Smooth muscle cell (in vitro differentiated cells): ENCODE results near the gene GAB2. TPM values are rescaled to one million over a fixed set of nuclear protein-coding genes. Genes with fewer than 3 reads are reported as not detected.

Experiments used
- DNase-seq: peaks from one replicate; lab custom pipeline; 2025; ENCODE audit not compliant: unreplicated experiment; lab: John Stamatoyannopoulos, UW
- H2AFZ ChIP-seq: fragments of 200-600 bp; sonication (generic); 2 replicates; pipeline ENCODE4 v1.6.0; 2016; ENCODE audit warnings: antibody characterized with exemption, low read depth, mild to moderate bottlenecking
- H3F3A ChIP-seq: fragments of 200-600 bp; sonication (generic); 2 replicates; pipeline ENCODE4 v1.6.0; 2017; ENCODE audit warnings: antibody characterized with exemption, low read depth
- H3K27ac ChIP-seq: fragments of 200-600 bp; sonication (generic); 2 replicates; pipeline ENCODE4 v1.5.1; 2016; ENCODE audit warnings: low read depth, mild to moderate bottlenecking
- H3K27me3 ChIP-seq: fragments of 200-600 bp; sonication (generic); 2 replicates; pipeline ENCODE4 v1.6.1; 2016; ENCODE audit warnings: low read depth, mild to moderate bottlenecking
- H3K36me3 ChIP-seq: fragments of 200-600 bp; sonication (generic); 2 replicates; pipeline ENCODE4 v1.5.1; 2016; ENCODE audit warnings: low read depth
- H3K4me1 ChIP-seq: fragments of 200-600 bp; sonication (generic); 2 replicates; pipeline ENCODE4 v1.5.1; 2016; ENCODE audit warnings: low read depth
- H3K4me2 ChIP-seq: fragments of 200-600 bp; sonication (generic); 2 replicates; pipeline ENCODE4 v1.6.0; 2016; ENCODE audit warnings: mild to moderate bottlenecking
- H3K4me3 ChIP-seq: fragments of 200-600 bp; sonication (generic); 2 replicates; pipeline ENCODE4 v1.5.1; 2016; ENCODE audit warnings: mild to moderate bottlenecking
- H3K79me2 ChIP-seq: fragments of 200-600 bp; sonication (generic); 2 replicates; pipeline ENCODE4 v1.6.0; 2016; ENCODE audit warnings: low read depth, mild to moderate bottlenecking
- H3K9ac ChIP-seq: fragments of 200-600 bp; sonication (generic); 2 replicates; pipeline ENCODE4 v1.6.0; 2016; ENCODE audit warnings: low read depth
- H3K9me3 ChIP-seq: fragments of 200-600 bp; sonication (generic); replicated peaks from 2 replicates; pipeline ENCODE4 v1.5.1; 2016; ENCODE audit warnings: low read depth
- H4K20me1 ChIP-seq: fragments of 200-600 bp; sonication (generic); 2 replicates; pipeline ENCODE4 v1.6.0; 2016; ENCODE audit warnings: low read depth
- CTCF ChIP-seq: fragments of 200-600 bp; sonication (generic); IDR thresholded peaks from 2 replicates; pipeline ENCODE4 v1.5.1; 2017; ENCODE audit warnings: borderline replicate concordance, mild to moderate bottlenecking, antibody characterized with exemption; ENCODE audit not compliant: insufficient read depth, poor library complexity, severe bottlenecking
- WGBS: methylation state at CpG from one replicate; pipeline ENCODE4 v1.1.7; 2016; ENCODE audit warnings: low lambda C conversion rate; 5-methylcytosine and 5-hydroxymethylcytosine counted together
- polyA plus RNA-seq: library from polyadenylated mRNA; unstranded; fragments of >200 nt; fragmentation: Nextera tagmentation; extraction: Ambion mirVana; gene quantifications from 2 replicates; pipeline ENCODE4 v1.2.1, GENCODE V29; 2016
- total RNA-seq: library from RNA; depleted of rRNA; stranded (reverse); fragments of >200 nt; gene quantifications from 2 replicates; pipeline ENCODE4 v1.2.3, GENCODE V29; 2014

Gene GAB2
- total and polyA plus RNA-seq, 2 experiments from 2014 or later: 4.2 to 9.7 TPM

DNA sequence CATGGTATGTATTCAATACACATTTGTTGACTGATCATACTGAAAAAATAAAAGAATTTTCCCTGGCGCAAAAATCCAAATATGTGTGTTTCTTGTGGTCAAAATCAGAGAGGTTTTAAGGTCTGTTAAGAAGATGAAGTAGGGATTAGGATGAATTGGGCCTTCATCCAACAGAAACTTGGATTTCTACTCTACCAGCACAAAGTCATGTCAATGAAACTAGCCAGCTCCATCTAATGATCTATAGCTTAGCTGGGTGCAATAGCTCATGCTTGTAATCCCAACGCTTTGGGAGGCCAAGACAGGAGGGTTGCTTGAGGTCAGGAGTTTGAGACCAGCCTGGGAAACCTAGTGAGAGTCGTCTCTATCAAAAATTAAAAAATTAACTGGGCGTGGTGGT is 163.4 kb downstream of the GAB2 start:
- no peak overlapping the region for H3K9ac ChIP-seq
- TF ChIP-seq CTCF: no peak
- peak overlapping the region; percentile 31 for H3K27ac ChIP-seq
- no peaks in the 10 kb centered on the region for H4K20me1 ChIP-seq
- no peak for DNase-seq
- H3K4me2 ChIP-seq: no peak overlapping the region
- H3K9me3 ChIP-seq: no peaks in the 10 kb centered on the region
- peaks cover 36% of the 10 kb centered on the region for H3K79me2 ChIP-seq
- H3K27me3 ChIP-seq: no peaks in the 10 kb centered on the region
- no peaks in the 10 kb centered on the region for H3K4me1 ChIP-seq
- peaks cover 20% of the 10 kb centered on the region for H3F3A ChIP-seq
- H3K36me3 ChIP-seq: no peaks in the 10 kb centered on the region
- WGBS: 90% methylated on average over 4 of the region's 4 CpGs
- H3K4me3 ChIP-seq: no peak overlapping the region
- H2AFZ ChIP-seq: no peak overlapping the region

DNA sequence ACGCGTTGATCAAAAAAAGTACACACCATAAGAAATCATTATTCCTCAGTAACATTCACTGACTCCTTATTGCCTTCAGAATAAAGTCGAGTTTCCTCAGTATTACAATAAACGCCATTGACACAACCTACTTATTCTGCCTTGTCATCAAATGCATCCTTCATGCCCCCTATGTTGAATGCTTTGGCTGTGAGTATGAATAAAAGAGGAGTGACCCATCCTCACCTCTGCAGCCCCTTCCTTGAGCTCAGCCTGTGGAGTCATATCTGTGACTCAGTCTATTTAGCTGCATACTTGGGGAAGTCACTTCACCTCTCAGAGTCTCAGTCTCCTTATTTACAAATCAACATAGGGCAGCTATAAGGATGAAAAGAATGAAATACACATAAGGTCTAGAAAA is 163.8 kb downstream of the GAB2 start:
- WGBS: 92% methylated on average over 4 of the region's 4 CpGs
- H3F3A ChIP-seq: peaks cover 25% of the 10 kb centered on the region
- no peak for DNase-seq
- no peak overlapping the region for H3K4me2 ChIP-seq
- TF ChIP-seq CTCF: no peak
- no peaks in the 10 kb centered on the region for H3K27me3 ChIP-seq
- no peak overlapping the region for H3K9ac ChIP-seq
- no peaks in the 10 kb centered on the region for H4K20me1 ChIP-seq
- H3K9me3 ChIP-seq: no peaks in the 10 kb centered on the region
- peak overlapping the region; percentile 47 for H3K27ac ChIP-seq
- no peak overlapping the region for H2AFZ ChIP-seq
- peaks cover 40% of the 10 kb centered on the region for H3K79me2 ChIP-seq
- no peaks in the 10 kb centered on the region for H3K36me3 ChIP-seq
- no peak overlapping the region for H3K4me3 ChIP-seq
- H3K4me1 ChIP-seq: no peaks in the 10 kb centered on the region

- H3K4me2 ChIP-seq: peak overlapping the region; percentile 58
- H3K79me2 ChIP-seq: peaks cover 50% of the 10 kb centered on the region
These were observed 166.4 kb downstream of the GAB2 start for GRCh38 chr11:78251083-78251775.

More at GRCh38 chr11:78251083-78251775, 166.4 kb downstream of the GAB2 start:
- DNase-seq: no peak
- Histone ChIP-seq H2AFZ (no peak overlapping the region), H3K27ac (peak overlapping the region; percentile 82), H3K9me3 (no peaks in the 10 kb centered on the region), H3K27me3 (no peaks in the 10 kb centered on the region), H3K4me3 (no peak overlapping the region), H3K36me3 (no peaks in the 10 kb centered on the region), H3K9ac (no peak overlapping the region), H4K20me1 (no peaks in the 10 kb centered on the region), H3K4me1 (no peaks in the 10 kb centered on the region), H3F3A (peaks cover 22% of the 10 kb centered on the region)
- TF ChIP-seq CTCF: no peak
- 14% methylated on average over 1 of the region's 1 CpG for WGBS
